Measurements from ENCODE around the gene NDUFAF8.

The NDUFAF8 gene

GRCh38 chr17:81238815-81239713 is at the start of gene NDUFAF8, which contains the start of gene TEPSIN:
TSS of gene NDUFAF8 (plus strand) at chr17:81239318. CDS start at chr17:81239364, 46 bp downstream.
TSS of gene TEPSIN (minus strand) at chr17:81239055. CDS start at chr17:81239033, 22 bp downstream.
- peak; percentile 98 for DNase-seq (ENCODE audit: low read depth, low spot score)

GRCh38 chr17:81189670-81190530 is 49.2 kb upstream of the NDUFAF8 start:
- no peak for DNase-seq (ENCODE audit: low read depth, low spot score)

- no peak for DNase-seq (ENCODE audit: low read depth, low spot score)
These were observed 48.5 kb upstream of the NDUFAF8 start for GRCh38 chr17:81190591-81190990.

- DNase-seq (ENCODE audit: low read depth, low spot score) = no peak
These were observed 48.0 kb upstream of the NDUFAF8 start for GRCh38 chr17:81191116-81191515.

- DNase-seq (ENCODE audit: low read depth, low spot score) = no peak
These were observed 47.5 kb upstream of the NDUFAF8 start for GRCh38 chr17:81191646-81192045.

- DNase-seq (ENCODE audit: low read depth, low spot score) = no peak
These were observed 46.6 kb upstream of the NDUFAF8 start for GRCh38 chr17:81192386-81193050.

GRCh38 chr17:81193051-81193410 is 46.1 kb upstream of the NDUFAF8 start:
- no peak for DNase-seq (ENCODE audit: low read depth, low spot score)

- DNase-seq (ENCODE audit: low read depth, low spot score) = no peak
These were observed 45.5 kb upstream of the NDUFAF8 start for GRCh38 chr17:81193470-81194224.

GRCh38 chr17:81194225-81194760 is 44.8 kb upstream of the NDUFAF8 start:
- no peak for DNase-seq (ENCODE audit: low read depth, low spot score)

- no peak for DNase-seq (ENCODE audit: low read depth, low spot score)
These were observed 43.9 kb upstream of the NDUFAF8 start for GRCh38 chr17:81194941-81195901.

GRCh38 chr17:81195941-81196495 is 43.1 kb upstream of the NDUFAF8 start:
- no peak for DNase-seq (ENCODE audit: low read depth, low spot score)

GRCh38 chr17:81196505-81197408 is 42.4 kb upstream of the NDUFAF8 start:
- DNase-seq (ENCODE audit: low read depth, low spot score) = no peak

- DNase-seq (ENCODE audit: low read depth, low spot score) = no peak
These were observed 41.7 kb upstream of the NDUFAF8 start for GRCh38 chr17:81197409-81197795.

GRCh38 chr17:81197831-81198490 is 41.2 kb upstream of the NDUFAF8 start:
- DNase-seq (ENCODE audit: low read depth, low spot score) = no peak

- DNase-seq (ENCODE audit: low read depth, low spot score) = no peak
These were observed 40.2 kb upstream of the NDUFAF8 start for GRCh38 chr17:81198826-81199481.

GRCh38 chr17:81199482-81199830 is 39.7 kb upstream of the NDUFAF8 start:
- DNase-seq (ENCODE audit: low read depth, low spot score) = no peak

- DNase-seq (ENCODE audit: low read depth, low spot score) = no peak
These were observed 38.9 kb upstream of the NDUFAF8 start for GRCh38 chr17:81200201-81200600.
